OCI-LY7 (cell line): ENCODE data around the gene ATAD1.

Experiments
- EZH2phosphoT487 ChIP-seq: fragments of 200-600 bp; sonication (generic); IDR thresholded peaks from 2 replicates; pipeline ENCODE4 v1.6.1; 2018; ENCODE audit warnings: low read depth, borderline replicate concordance, mild to moderate bottlenecking, mixed run types, antibody characterized with exemption, low read length, moderate library complexity, mixed read lengths
- TF ChIP-seq, protein P1 (sequence below): fragments of 200-600 bp; sonication (generic); conservative IDR thresholded peaks from 2 replicates; pipeline ENCODE4 v1.5.1; 2014; ENCODE audit warnings: mild to moderate bottlenecking, antibody characterized with exemption, low read length, moderate library complexity, mixed read lengths

DNA sequence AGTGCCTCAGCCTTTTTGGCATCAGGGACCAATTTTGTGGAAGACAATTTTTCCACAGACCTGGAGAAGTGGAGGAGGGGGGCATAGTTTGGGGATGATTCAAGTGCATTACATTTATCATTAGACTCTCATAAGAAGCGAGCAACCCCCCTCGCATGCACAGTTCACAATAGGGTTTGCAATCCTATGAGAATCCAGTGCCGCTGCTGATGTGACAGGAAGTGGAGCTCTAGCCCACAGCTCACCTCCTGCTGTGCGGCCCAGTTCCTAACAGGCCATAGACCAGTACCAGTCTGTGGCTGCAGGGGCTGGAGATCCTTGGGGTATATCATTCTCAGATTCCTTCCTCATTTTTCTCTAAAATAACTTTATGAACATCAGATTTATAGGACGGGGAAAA is 50.8 kb downstream of the ATAD1 start:
- TF ChIP-seq, protein P1, sequence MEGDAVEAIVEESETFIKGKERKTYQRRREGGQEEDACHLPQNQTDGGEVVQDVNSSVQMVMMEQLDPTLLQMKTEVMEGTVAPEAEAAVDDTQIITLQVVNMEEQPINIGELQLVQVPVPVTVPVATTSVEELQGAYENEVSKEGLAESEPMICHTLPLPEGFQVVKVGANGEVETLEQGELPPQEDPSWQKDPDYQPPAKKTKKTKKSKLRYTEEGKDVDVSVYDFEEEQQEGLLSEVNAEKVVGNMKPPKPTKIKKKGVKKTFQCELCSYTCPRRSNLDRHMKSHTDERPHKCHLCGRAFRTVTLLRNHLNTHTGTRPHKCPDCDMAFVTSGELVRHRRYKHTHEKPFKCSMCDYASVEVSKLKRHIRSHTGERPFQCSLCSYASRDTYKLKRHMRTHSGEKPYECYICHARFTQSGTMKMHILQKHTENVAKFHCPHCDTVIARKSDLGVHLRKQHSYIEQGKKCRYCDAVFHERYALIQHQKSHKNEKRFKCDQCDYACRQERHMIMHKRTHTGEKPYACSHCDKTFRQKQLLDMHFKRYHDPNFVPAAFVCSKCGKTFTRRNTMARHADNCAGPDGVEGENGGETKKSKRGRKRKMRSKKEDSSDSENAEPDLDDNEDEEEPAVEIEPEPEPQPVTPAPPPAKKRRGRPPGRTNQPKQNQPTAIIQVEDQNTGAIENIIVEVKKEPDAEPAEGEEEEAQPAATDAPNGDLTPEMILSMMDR: no peak
- no peak for TF ChIP-seq EZH2phosphoT487
